KOPT-K1 (cell line): ENCODE measurements around the gene IL1A.

Source experiments
- H3K27ac ChIP-seq: fragments of 200-600 bp; sonication (generic); 2 replicates; pipeline ENCODE4 v1.5.1; 2016; ENCODE audit warnings: antibody characterized with exemption, mild to moderate bottlenecking, low read depth, low read length; ENCODE audit not compliant: poor library complexity, severe bottlenecking
- H3K36me3 ChIP-seq: fragments of 200-600 bp; sonication (generic); 2 replicates; pipeline ENCODE4 v1.5.1; 2017; ENCODE audit warnings: antibody characterized with exemption, mild to moderate bottlenecking, low read length, moderate library complexity; ENCODE audit not compliant: insufficient read depth
- H3K9me3 ChIP-seq: fragments of 200-600 bp; sonication (generic); 2 replicates; pipeline ENCODE4 v1.5.1; 2017; ENCODE audit warnings: antibody characterized with exemption, low read length, mild to moderate bottlenecking; ENCODE audit not compliant: insufficient read depth, poor library complexity, severe bottlenecking

Gene IL1A

GRCh38 chr2:112807233-112807807, 23.0 kb upstream of the IL1A start:
- Histone ChIP-seq H3K27ac (no peak overlapping the region), H3K9me3 (peaks cover 12% of the 10 kb centered on the region), H3K36me3 (no peaks in the 10 kb centered on the region)

- H3K9me3 ChIP-seq, result peaks cover 12% of the 10 kb centered on the region
- no peak overlapping the region for H3K27ac ChIP-seq
- H3K36me3 ChIP-seq, result no peaks in the 10 kb centered on the region
Observed at GRCh38 chr2:112805542-112805941, 21.2 kb upstream of the IL1A start.

GRCh38 chr2:112803691-112804521, 19.6 kb upstream of the IL1A start:
- peaks cover 12% of the 10 kb centered on the region for H3K9me3 ChIP-seq

GRCh38 chr2:112800881-112801583, 16.7 kb upstream of the IL1A start:
- Histone ChIP-seq H3K36me3 (no peaks in the 10 kb centered on the region), H3K27ac (no peak overlapping the region), H3K9me3 (no peaks in the 10 kb centered on the region)

More at GRCh38 chr2:112803691-112804521, 19.6 kb upstream of the IL1A start:
- H3K36me3 ChIP-seq, result no peaks in the 10 kb centered on the region
- H3K27ac ChIP-seq, result no peak overlapping the region

- no peak overlapping the region for H3K27ac ChIP-seq
- H3K9me3 ChIP-seq, result no peaks in the 10 kb centered on the region
- H3K36me3 ChIP-seq, result no peaks in the 10 kb centered on the region
Observed at GRCh38 chr2:112798979-112799975, 15.0 kb upstream of the IL1A start.

- Histone ChIP-seq H3K9me3 (no peaks in the 10 kb centered on the region), H3K36me3 (no peaks in the 10 kb centered on the region), H3K27ac (no peak overlapping the region)
Observed at GRCh38 chr2:112796486-112796885, 12.2 kb upstream of the IL1A start.

- H3K27ac ChIP-seq, result no peak overlapping the region
- no peaks in the 10 kb centered on the region for H3K9me3 ChIP-seq
Observed at GRCh38 chr2:112795774-112796173, 11.5 kb upstream of the IL1A start.

GRCh38 chr2:112794841-112795240, 10.5 kb upstream of the IL1A start:
- Histone ChIP-seq H3K9me3 (no peaks in the 10 kb centered on the region), H3K27ac (no peak overlapping the region), H3K36me3 (no peaks in the 10 kb centered on the region)

More at GRCh38 chr2:112795774-112796173, 11.5 kb upstream of the IL1A start:
- H3K36me3 ChIP-seq, result no peaks in the 10 kb centered on the region

- no peak overlapping the region for H3K27ac ChIP-seq
- no peaks in the 10 kb centered on the region for H3K36me3 ChIP-seq
- H3K9me3 ChIP-seq, result no peaks in the 10 kb centered on the region
Observed at GRCh38 chr2:112794131-112794733, 9.9 kb upstream of the IL1A start.

- H3K27ac ChIP-seq, result no peak overlapping the region
- H3K9me3 ChIP-seq, result no peaks in the 10 kb centered on the region
- no peaks in the 10 kb centered on the region for H3K36me3 ChIP-seq
Observed at GRCh38 chr2:112793449-112793978, 9.2 kb upstream of the IL1A start.

- H3K36me3 ChIP-seq, result no peaks in the 10 kb centered on the region
- H3K9me3 ChIP-seq, result no peaks in the 10 kb centered on the region
- no peak overlapping the region for H3K27ac ChIP-seq
Observed at GRCh38 chr2:112792419-112792818, 8.1 kb upstream of the IL1A start.

- Histone ChIP-seq H3K36me3 (no peaks in the 10 kb centered on the region), H3K9me3 (no peaks in the 10 kb centered on the region), H3K27ac (no peak overlapping the region)
Observed at GRCh38 chr2:112791693-112792230, 7.5 kb upstream of the IL1A start.

- Histone ChIP-seq H3K27ac (no peak overlapping the region), H3K9me3 (no peaks in the 10 kb centered on the region), H3K36me3 (no peaks in the 10 kb centered on the region)
Observed at GRCh38 chr2:112791019-112791418, 6.7 kb upstream of the IL1A start.

GRCh38 chr2:112790305-112790704, 6.0 kb upstream of the IL1A start:
- Histone ChIP-seq H3K27ac (no peak overlapping the region), H3K36me3 (no peaks in the 10 kb centered on the region), H3K9me3 (no peaks in the 10 kb centered on the region)
